Prostate gland (tissue), 2 donors: ENCODE results near the gene MAML3.

ENCODE experiments used
- POLR2A ChIP-seq: fragments of 450-650 bp; IDR thresholded peaks from one replicate; pipeline ENCODE4 v1.6.1; 2016; ENCODE audit warnings: antibody characterized with exemption, mild to moderate bottlenecking
- TF ChIP-seq, protein P1 (sequence below), 4 experiments: fragments of 200-600 bp in 2 of 4; fragments of 450-650 bp in 2 of 4; sonication (generic) in 2 of 4; IDR thresholded peaks; 1 replicate in 3 of 4; 2 replicates in 1 of 4; pipeline ENCODE4 v1.5.1; 2016 to 2019; ENCODE audit warnings: antibody characterized with exemption in 4 of 4, mild to moderate bottlenecking in 2 of 4, moderate library complexity in 2 of 4

- TF ChIP-seq, protein P1, sequence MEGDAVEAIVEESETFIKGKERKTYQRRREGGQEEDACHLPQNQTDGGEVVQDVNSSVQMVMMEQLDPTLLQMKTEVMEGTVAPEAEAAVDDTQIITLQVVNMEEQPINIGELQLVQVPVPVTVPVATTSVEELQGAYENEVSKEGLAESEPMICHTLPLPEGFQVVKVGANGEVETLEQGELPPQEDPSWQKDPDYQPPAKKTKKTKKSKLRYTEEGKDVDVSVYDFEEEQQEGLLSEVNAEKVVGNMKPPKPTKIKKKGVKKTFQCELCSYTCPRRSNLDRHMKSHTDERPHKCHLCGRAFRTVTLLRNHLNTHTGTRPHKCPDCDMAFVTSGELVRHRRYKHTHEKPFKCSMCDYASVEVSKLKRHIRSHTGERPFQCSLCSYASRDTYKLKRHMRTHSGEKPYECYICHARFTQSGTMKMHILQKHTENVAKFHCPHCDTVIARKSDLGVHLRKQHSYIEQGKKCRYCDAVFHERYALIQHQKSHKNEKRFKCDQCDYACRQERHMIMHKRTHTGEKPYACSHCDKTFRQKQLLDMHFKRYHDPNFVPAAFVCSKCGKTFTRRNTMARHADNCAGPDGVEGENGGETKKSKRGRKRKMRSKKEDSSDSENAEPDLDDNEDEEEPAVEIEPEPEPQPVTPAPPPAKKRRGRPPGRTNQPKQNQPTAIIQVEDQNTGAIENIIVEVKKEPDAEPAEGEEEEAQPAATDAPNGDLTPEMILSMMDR (IDR thresholded peaks at IDR 0.05), result no peak
- no peak for TF ChIP-seq POLR2A
Measured at GRCh38 chr4:140198942-140199341, 45.0 kb upstream of the MAML3 start.
